Endothelial cell of umbilical vein (primary cell): ENCODE data around the gene FAM156B.
"Not testable (repeated sequence)": the region's sequence is repeated elsewhere in the genome, so short reads cannot be mapped to it uniquely, and the experiment has no call there.

Experiments used
- CTCF ChIP-seq, 2 donors: IDR thresholded peaks; 1 replicate in 1 of 2; 2 replicates in 1 of 2; pipeline ENCODE4 v1.5.1; 2011; ENCODE audit warnings: low read length in 2 of 2, mild to moderate bottlenecking in 2 of 2, moderate library complexity in 2 of 2, control low read depth in 1 of 2, inconsistent platforms in 1 of 2, low read depth in 1 of 2; ENCODE audit not compliant: insufficient read depth in 1 of 2; ENCODE audit errors: extremely low read depth in 1 of 2
- EZH2 ChIP-seq: IDR thresholded peaks from 2 replicates; pipeline ENCODE4 v1.6.1; 2012; ENCODE audit warnings: borderline replicate concordance, low read depth, mild to moderate bottlenecking, moderate library complexity, low read length, inconsistent platforms; ENCODE audit not compliant: severe bottlenecking
- MAX ChIP-seq: IDR thresholded peaks from 2 replicates; pipeline ENCODE4 v1.6.1; 2011; ENCODE audit not compliant: insufficient read depth, insufficient read length
- POLR2A ChIP-seq: IDR thresholded peaks from 2 replicates; pipeline ENCODE4 v1.6.1; 2012; ENCODE audit warnings: low read depth, mild to moderate bottlenecking, control low read depth, low read length

- TF ChIP-seq EZH2; CTCF (IDR thresholded peaks at IDR 0.05; ENCODE audit: extremely low read depth in 1 of 2, insufficient read depth in 1 of 2, low read depth in 1 of 2, low read length in 2 of 2); POLR2A; MAX: not testable (repeated sequence)
These were observed 692 bp upstream of the FAM156B start for GRCh38 chrX:52896438-52896837.
